GM12878 (cell line): ENCODE results near the gene COQ4.

Experiments used
- CTCF ChIP-seq, 3 experiments: IDR thresholded peaks in 2 of 3; conservative IDR thresholded peaks in 1 of 3; 2 replicates each; pipeline ENCODE4 v1.5.1; 2011; ENCODE audit warnings: low read depth in 3 of 3, low read length in 3 of 3, mild to moderate bottlenecking in 3 of 3, control low read depth in 2 of 3, moderate library complexity in 2 of 3, inconsistent platforms in 1 of 3, mixed read lengths in 1 of 3; ENCODE audit not compliant: control insufficient read depth in 2 of 3, insufficient read depth in 1 of 3; ENCODE audit errors: extremely low read depth in 1 of 3
- ELK1 ChIP-seq: IDR thresholded peaks from 2 replicates; pipeline ENCODE4 v1.6.1; 2012; ENCODE audit warnings: low read depth, low read length, improper control_type of control experiment
- EZH2 ChIP-seq: IDR thresholded peaks from 2 replicates; pipeline ENCODE4 v1.6.1; 2012; ENCODE audit warnings: low read depth, mild to moderate bottlenecking, control low read depth, inconsistent platforms, low read length, borderline replicate concordance; ENCODE audit not compliant: control insufficient read depth
- HCFC1 ChIP-seq: fragments of 150-350 bp; IDR thresholded peaks from 2 replicates; pipeline ENCODE4 v1.6.1; 2014; ENCODE audit warnings: low read length
- IKZF1 ChIP-seq: fragments of 450-650 bp; conservative IDR thresholded peaks from 2 replicates; pipeline ENCODE4 v1.6.1; 2017; ENCODE audit warnings: antibody characterized with exemption, mild to moderate bottlenecking
- POLR2A ChIP-seq: IDR thresholded peaks from 2 replicates; pipeline ENCODE4 v1.6.1; 2011; ENCODE audit warnings: low read depth, mild to moderate bottlenecking, low read length
- POU2F2 ChIP-seq: IDR thresholded peaks from 3 replicates; pipeline ENCODE4 v1.6.1; 2011; ENCODE audit warnings: low read depth, mild to moderate bottlenecking, low read length, borderline replicate concordance
- USF2 ChIP-seq: IDR thresholded peaks from 2 replicates; pipeline ENCODE4 v1.6.1; 2011; ENCODE audit warnings: low read depth, low read length, improper control_type of control experiment, borderline replicate concordance

- TF ChIP-seq HCFC1 (peak; percentile 90), CTCF (IDR thresholded peaks at IDR 0.05 in 2 of 3, conservative IDR thresholded peaks at IDR 0.05 in 1 of 3; ENCODE audit: control insufficient read depth in 2 of 3, extremely low read depth in 1 of 3, insufficient read depth in 1 of 3, low read depth in 3 of 3, low read length in 3 of 3) (no peak), ELK1 (no peak), EZH2 (no peak), USF2 (no peak), IKZF1 (peak; percentile 90), POLR2A (peak; percentile 41; the same call in 1 of the 2 replicates), POU2F2 (no peak)
Measured at GRCh38 chr9:128339761-128340690, 17.4 kb downstream of the COQ4 start, which contains the start of gene SLC27A4.
